HG03095 (cell line): ENCODE measurements around the gene RNMT.

Experiments
- ATAC-seq: cut with Tn5 transposase; IDR thresholded peaks from one replicate; pipeline ENCODE4 v1.9.1; 2021; ENCODE audit warnings: moderate library complexity; ENCODE audit not compliant: unreplicated experiment

The RNMT gene

GRCh38 chr18:13809531-13810255 is 83.2 kb downstream of the RNMT start:
- no peak for ATAC-seq

- ATAC-seq: no peak
Observed at GRCh38 chr18:13810950-13811485, 84.5 kb downstream of the RNMT start.

GRCh38 chr18:13811993-13812392 is 85.5 kb downstream of the RNMT start:
- no peak for ATAC-seq

DNA sequence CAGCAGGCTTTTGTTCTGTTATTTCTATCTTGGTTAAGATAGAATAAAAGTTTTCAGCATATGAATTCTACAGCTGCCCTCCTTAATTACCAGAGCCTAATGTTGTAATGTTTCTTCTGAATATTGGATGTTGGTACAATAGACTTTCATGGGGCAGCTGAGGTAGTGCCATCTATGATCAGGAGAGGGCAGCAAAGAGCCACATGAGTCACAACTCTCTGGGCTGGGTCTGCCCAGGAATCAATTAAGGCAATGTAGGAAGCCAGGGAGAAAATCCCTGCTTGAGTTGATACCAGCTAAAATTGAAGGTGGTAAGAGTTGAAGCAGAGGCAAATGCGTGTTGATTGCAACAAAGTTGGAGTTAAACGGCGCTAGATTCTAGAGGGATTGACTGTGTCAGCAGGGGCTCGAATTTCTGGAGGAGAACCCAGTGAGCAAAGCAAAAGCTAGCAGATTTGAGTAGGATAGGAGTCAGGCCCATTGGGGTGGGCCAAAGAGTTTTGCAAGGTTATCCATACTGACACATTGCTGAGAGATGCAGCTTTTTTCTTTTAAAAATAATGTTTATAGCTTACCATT is 86.9 kb downstream of the RNMT start:
- no peak for ATAC-seq
